H1 (cell line): ENCODE measurements around the gene HTRA2. TPM values are rescaled to one million over a fixed set of nuclear protein-coding genes. Genes with fewer than 3 reads are reported as not detected.

Source experiments
- BRCA1 ChIP-seq: IDR thresholded peaks from 2 replicates; pipeline ENCODE4 v1.6.1; 2012; ENCODE audit warnings: low read depth, low read length, improper control_type of control experiment
- CEBPB ChIP-seq: IDR thresholded peaks from 2 replicates; pipeline ENCODE4 v1.6.1; 2012; ENCODE audit warnings: low read depth, low read length
- NANOG ChIP-seq: IDR thresholded peaks from 2 replicates; pipeline ENCODE4 v1.6.1; 2011; ENCODE audit warnings: low read length, low read depth, mild to moderate bottlenecking, inconsistent platforms; ENCODE audit not compliant: insufficient read depth, poor library complexity, severe bottlenecking
- SRF ChIP-seq: IDR thresholded peaks from 2 replicates; pipeline ENCODE4 v1.6.1; 2011; ENCODE audit warnings: mild to moderate bottlenecking, low read depth, low read length, moderate library complexity
- TAF1 ChIP-seq: IDR thresholded peaks from 2 replicates; pipeline ENCODE4 v1.6.1; 2011; ENCODE audit warnings: mild to moderate bottlenecking, low read depth, low read length
- polyA plus RNA-seq, 7 experiments: library from polyadenylated mRNA; depleted of rRNA in 3 of 7; stranded (reverse) in 5 of 7; unstranded in 2 of 7; fragments of >200 nt in 5 of 7; fragments of 200-250 nt in 2 of 7; gene quantifications; 1 replicate in 5 of 7; 2 replicates in 1 of 7; 4 replicates in 1 of 7; pipeline versions ENCODE4 v1.2.1 to v1.2.3, GENCODE V29; 2011 to 2013; ENCODE audit warnings: missing spikeins in 2 of 7, mixed read lengths in 2 of 7
- total RNA-seq: library from RNA; stranded (reverse); fragmentation: NEBNext Ultra II Directional; extraction: Animal tissue kit (Norgen Biotek cat#: 25700); gene quantifications from 2 replicates; pipeline ENCODE4 v1.2.1, GENCODE V29; 2021

HTRA2 gene
- total and polyA plus RNA-seq, 2 of the 8 experiments (the other 6 are each of a cell fraction or from before 2014, with no cell fraction given), result 21.6 to 37.6 TPM

DNA sequence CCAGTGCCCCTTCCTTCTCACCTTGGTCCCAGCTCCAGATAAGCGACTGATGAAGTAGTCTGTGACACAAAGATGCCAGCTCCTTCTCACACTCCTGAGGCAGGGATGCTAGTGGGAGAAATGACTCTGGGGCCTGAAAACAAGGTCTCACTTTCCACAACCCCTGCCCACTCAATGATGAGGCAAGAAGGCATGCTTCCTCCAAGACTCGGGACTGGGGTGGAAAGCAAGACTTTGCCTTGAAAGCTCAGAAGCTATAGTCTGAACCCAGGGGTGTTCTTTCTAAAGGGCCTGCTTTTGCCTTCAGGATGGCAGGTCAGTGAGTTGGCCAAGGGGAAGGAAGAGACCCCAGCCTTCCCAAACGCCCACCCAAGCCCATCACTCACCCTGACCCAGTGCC, 48.3 kb upstream of the HTRA2 start (continued):
- TF ChIP-seq NANOG, result no peak
- no peak for TF ChIP-seq TAF1
- no peak for TF ChIP-seq SRF
- TF ChIP-seq CEBPB, result no peak
- TF ChIP-seq BRCA1, result no peak
